IMR-90 (cell line): ENCODE data around the gene CEMP1.
A peak's percentile ranks its signal among the peaks of the same experiment; 100 is the strongest.
"Not testable (repeated sequence)": the region's sequence is repeated elsewhere in the genome, so short reads cannot be mapped to it uniquely, and the experiment has no call there.

Experiments
- CEBPB ChIP-seq: IDR thresholded peaks from 2 replicates; pipeline ENCODE4 v1.6.1; 2012; ENCODE audit warnings: low read depth, low read length, improper control_type of control experiment
- CTCF ChIP-seq: conservative IDR thresholded peaks from 2 replicates; pipeline ENCODE4 v1.5.1; 2012; ENCODE audit warnings: mild to moderate bottlenecking, low read depth, low read length, improper control_type of control experiment
- RFX5 ChIP-seq: IDR thresholded peaks from 2 replicates; pipeline ENCODE4 v1.8.0; 2012; ENCODE audit warnings: low read depth, mild to moderate bottlenecking, low read length, moderate library complexity

DNA sequence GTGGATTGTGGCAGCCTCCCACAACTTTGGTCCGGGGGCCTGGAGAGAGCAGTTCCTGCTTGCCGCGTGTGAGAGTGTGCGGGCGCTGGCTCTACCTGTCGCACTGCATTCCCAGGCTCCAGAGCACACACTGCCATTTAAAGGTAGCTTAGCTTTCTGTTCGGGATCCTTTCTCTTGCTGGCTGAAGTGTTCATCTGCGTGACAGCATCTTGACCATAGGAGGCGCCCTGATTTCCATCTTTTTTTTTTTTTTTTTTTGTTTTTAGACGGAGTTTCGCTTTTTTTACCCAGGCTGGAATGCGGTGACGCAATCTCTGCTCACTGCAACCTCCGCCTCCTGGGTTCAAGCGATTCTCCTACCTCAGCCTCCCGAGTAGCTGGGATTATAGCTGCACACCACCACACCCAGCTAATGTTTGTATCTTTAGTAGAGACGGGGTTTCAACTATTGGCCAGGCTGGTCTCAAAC lies 20.2 kb upstream of the CEMP1 start:
- not testable (repeated sequence) for TF ChIP-seq CTCF, RFX5
- peak; percentile 79 for TF ChIP-seq CEBPB
